Measurements from ENCODE around the gene SGK2. TPM values are rescaled to one million over a fixed set of nuclear protein-coding genes. Genes with fewer than 3 reads are reported as not detected.

The SGK2 gene
- total RNA-seq, 2 donors from 2014 or later, result 14.3 to 21.4 TPM

DNA sequence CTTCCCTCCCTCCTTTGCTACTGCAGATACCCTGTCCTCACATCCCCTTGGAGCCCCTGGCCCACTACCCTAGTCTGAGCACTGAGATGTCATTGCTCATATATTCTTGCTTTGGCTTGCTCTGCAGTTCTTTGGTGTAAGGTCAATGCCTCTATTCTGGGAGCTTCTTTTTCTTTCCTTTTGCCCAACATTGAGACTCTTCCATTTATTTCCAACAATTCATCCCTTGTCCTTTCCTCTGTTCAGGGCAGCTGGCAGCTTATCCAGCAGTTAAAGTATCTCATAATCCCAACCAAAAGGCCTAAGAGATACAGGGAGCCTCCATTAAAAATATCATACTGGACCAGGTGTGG lies 27.8 kb upstream of the SGK2 start:
- intact Hi-C loops (cut with DNase I), result loop anchor here (10.0 kb wide), 2 partner anchors 64 to 154 kb away; partner anchors contain the start of gene IFT52
- Histone ChIP-seq H3K4me3 (no peak overlapping the region), H3K27ac (no peak overlapping the region), H3K9me3 (no peaks in the 10 kb centered on the region), H3K36me3 (replicated peaks in 1 of 2; ENCODE audit: insufficient read depth in 1 of 2, low read depth in 2 of 2) (no peaks in the 10 kb centered on the region), H3K27me3 (no peaks in the 10 kb centered on the region), H3K4me1 (no peaks in the 10 kb centered on the region)
- TF ChIP-seq CTCF (IDR thresholded peaks at IDR 0.05) (no peak), POLR2A (IDR thresholded peaks at IDR 0.05) (no peak)
- ATAC-seq, result no peak
- DNase-seq, result no peak

GRCh38 chr20:43532416-43533055 lies 26.3 kb upstream of the SGK2 start:
- ATAC-seq (no peak), DNase-seq (no peak)
- WGBS, 2 donors, result 94 to 95% methylated on average over 9 of the region's 9 CpGs
- TF ChIP-seq POLR2A (IDR thresholded peaks at IDR 0.05) (no peak), CTCF (IDR thresholded peaks at IDR 0.05) (no peak)
- Histone ChIP-seq H3K36me3 (replicated peaks in 1 of 2; ENCODE audit: insufficient read depth in 1 of 2, low read depth in 2 of 2) (no peaks in the 10 kb centered on the region), H3K9me3 (no peaks in the 10 kb centered on the region), H3K4me1 (no peaks in the 10 kb centered on the region), H3K27me3 (no peaks in the 10 kb centered on the region), H3K27ac (no peak overlapping the region), H3K4me3 (no peak overlapping the region)
- intact Hi-C loops (cut with DNase I), result loop anchor here (10.0 kb wide), 2 partner anchors 62 to 152 kb away; partner anchors contain the start of gene IFT52

- TF ChIP-seq CTCF (IDR thresholded peaks at IDR 0.05), result no peak
- no peak for TF ChIP-seq POLR2A (IDR thresholded peaks at IDR 0.05)
- intact Hi-C loops (cut with DNase I), result loop anchor here (10.0 kb wide), 2 partner anchors 62 to 152 kb away; partner anchors contain the start of gene IFT52
- DNase-seq (no peak), ATAC-seq (no peak)
- Histone ChIP-seq H3K36me3 (replicated peaks in 1 of 2; ENCODE audit: insufficient read depth in 1 of 2, low read depth in 2 of 2) (no peaks in the 10 kb centered on the region), H3K27me3 (no peaks in the 10 kb centered on the region), H3K27ac (no peak overlapping the region), H3K4me3 (no peak overlapping the region), H3K9me3 (no peaks in the 10 kb centered on the region), H3K4me1 (no peaks in the 10 kb centered on the region)
Observed at GRCh38 chr20:43533060-43533459, 25.8 kb upstream of the SGK2 start.

DNA sequence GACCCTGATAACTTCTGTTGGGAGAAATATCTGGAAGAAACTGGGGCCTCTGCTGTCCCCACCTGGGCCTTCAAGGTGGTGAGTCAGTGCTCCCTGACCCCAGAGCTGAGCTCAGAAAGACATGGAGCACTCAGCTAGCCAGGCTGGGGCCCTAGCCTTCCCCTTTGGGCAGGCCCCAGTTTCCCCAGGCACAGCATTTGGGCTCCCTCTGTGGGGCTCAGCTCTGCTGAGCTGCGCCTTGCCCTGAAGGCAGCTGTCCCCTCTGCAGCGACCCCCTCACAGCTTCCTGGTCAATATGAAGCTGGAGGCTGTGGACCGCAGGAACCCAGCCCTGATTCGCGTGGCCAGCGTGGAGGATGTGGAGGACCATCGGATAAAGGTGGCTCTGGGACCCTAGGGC lies 24.8 kb upstream of the SGK2 start:
- H3K9me3 ChIP-seq, result no peaks in the 10 kb centered on the region
- no peaks in the 10 kb centered on the region for H3K36me3 ChIP-seq (replicated peaks in 1 of 2; ENCODE audit: insufficient read depth in 1 of 2, low read depth in 2 of 2)
- H3K4me1 ChIP-seq, result peaks cover 9% of the 10 kb centered on the region
- TF ChIP-seq POLR2A (IDR thresholded peaks at IDR 0.05) (no peak), CTCF (IDR thresholded peaks at IDR 0.05) (no peak)
- H3K27ac ChIP-seq, result no peak overlapping the region
- WGBS, 2 donors, result 78 to 82% methylated on average over 6 to 7 of the region's 7 CpGs
- intact Hi-C loops (cut with DNase I), result loop anchor here (10.0 kb wide), 2 partner anchors 61 to 151 kb away; partner anchors contain the start of gene IFT52
- DNase-seq (no peak), ATAC-seq (no peak)
- no peaks in the 10 kb centered on the region for H3K27me3 ChIP-seq
- no peak overlapping the region for H3K4me3 ChIP-seq

- 79 to 85% methylated on average over 6 to 8 of the region's 8 CpGs for whole genome bisulfite sequencing, 2 donors
- no peak for TF ChIP-seq CTCF (IDR thresholded peaks at IDR 0.05)
- no peak for TF ChIP-seq POLR2A (IDR thresholded peaks at IDR 0.05)
- no peaks in the 10 kb centered on the region for H3K27me3 ChIP-seq
- ATAC-seq, result no peak
- H3K4me1 ChIP-seq, result peaks cover 15% of the 10 kb centered on the region
- no peak overlapping the region for H3K27ac ChIP-seq
- DNase-seq, result no peak
- intact Hi-C loops (cut with DNase I), result loop anchor here (10.0 kb wide), 2 partner anchors 60 to 150 kb away; partner anchors contain the start of gene IFT52
- no peaks in the 10 kb centered on the region for H3K36me3 ChIP-seq (replicated peaks in 1 of 2; ENCODE audit: insufficient read depth in 1 of 2, low read depth in 2 of 2)
- H3K9me3 ChIP-seq, result no peaks in the 10 kb centered on the region
- H3K4me3 ChIP-seq, result no peak overlapping the region
Observed at GRCh38 chr20:43534791-43535350, 24.0 kb upstream of the SGK2 start.
